ENCODE measurements around the gene LETM1.

GRCh38 chr4:1770245-1770644, 85.7 kb downstream of the LETM1 start:
- no peak for TF ChIP-seq CTCF (IDR thresholded peaks at IDR 0.05)
- TF ChIP-seq POLR2A (IDR thresholded peaks at IDR 0.05): no peak
